NB4 (cell line): Measurements from ENCODE around the gene TMEM229B.

Experiments
- DNase-seq: peaks from one replicate; pipeline ENCODE4 v3.0.0; 2010; ENCODE audit warnings: low read depth
- H3K4me3 ChIP-seq: one replicate; pipeline ENCODE4 v1.5.1; 2011; ENCODE audit warnings: mild to moderate bottlenecking, low read depth, low read length, moderate library complexity
- MYC ChIP-seq: IDR thresholded peaks from 2 replicates; pipeline ENCODE4 v1.6.1; 2011; ENCODE audit warnings: low read depth, low read length

The TMEM229B gene

GRCh38 chr14:67421356-67422224, 66.9 kb downstream of the TMEM229B start:
- TF ChIP-seq MYC = no peak
- no peak overlapping the region for H3K4me3 ChIP-seq

More at GRCh38 chr14:67421356-67422224, 66.9 kb downstream of the TMEM229B start:
- DNase-seq = no peak
